HepG2 (cell line): Measurements from ENCODE around the gene SRRM4.

Experiments used
- CREB1 ChIP-seq, 2 experiments: fragments of 450-650 bp in 1 of 2; IDR thresholded peaks; 2 replicates each; pipeline ENCODE4 v1.6.1; 2016 to 2017; ENCODE audit warnings: control low read depth in 1 of 2, mild to moderate bottlenecking in 1 of 2, missing compliant biosample characterization in 1 of 2, missing genetic modification characterization in 1 of 2
- EZH2 ChIP-seq: conservative IDR thresholded peaks from 2 replicates; pipeline ENCODE4 v1.6.1; 2012; ENCODE audit warnings: mild to moderate bottlenecking, low read depth, low read length, moderate library complexity
- HMGXB4 ChIP-seq, 2 experiments: sonication (generic) in 1 of 2; formaldehyde crosslinking in 1 of 2; IDR thresholded peaks; 2 replicates each; pipeline versions ENCODE4 v1.4.0 to v1.6.1; 2018 to 2020; ENCODE audit warnings: missing genetic modification reagents in 2 of 2, borderline replicate concordance in 1 of 2, low read depth in 1 of 2, mild to moderate bottlenecking in 1 of 2, missing biosample characterization in 1 of 2
- KDM6A ChIP-seq: IDR thresholded peaks from 2 replicates; pipeline ENCODE4 v1.6.1; 2016; ENCODE audit warnings: low read depth
- MTF2 ChIP-seq: sonication (generic); formaldehyde crosslinking; IDR thresholded peaks from 2 replicates; pipeline ENCODE4 v1.5.0; 2020; ENCODE audit warnings: missing genetic modification reagents, borderline replicate concordance
- POLR2A ChIP-seq, 2 experiments: IDR thresholded peaks; 2 replicates each; pipeline ENCODE4 v1.6.1; 2011; ENCODE audit warnings: low read depth in 2 of 2, low read length in 2 of 2, mild to moderate bottlenecking in 1 of 2, moderate library complexity in 1 of 2; ENCODE audit not compliant: insufficient read depth in 1 of 2
- POLR2AphosphoS2 ChIP-seq: IDR thresholded peaks from 2 replicates; pipeline ENCODE4 v1.6.1; 2011; ENCODE audit warnings: low read depth, low read length, improper control_type of control experiment
- RBM22 ChIP-seq: fragments of 200-400 bp; formaldehyde crosslinking; optimal IDR thresholded peaks from 2 replicates; pipeline ENCODE3; 2017; ENCODE audit warnings: mild to moderate bottlenecking, low read length, moderate library complexity
- SMAD3 ChIP-seq: sonication (generic); formaldehyde crosslinking; IDR thresholded peaks from 2 replicates; pipeline ENCODE4 v1.4.0; 2020; ENCODE audit warnings: missing genetic modification reagents
- ZFY ChIP-seq: sonication (generic); formaldehyde crosslinking; IDR thresholded peaks from 2 replicates; pipeline ENCODE4 v1.4.0; 2020; ENCODE audit warnings: missing genetic modification reagents

DNA sequence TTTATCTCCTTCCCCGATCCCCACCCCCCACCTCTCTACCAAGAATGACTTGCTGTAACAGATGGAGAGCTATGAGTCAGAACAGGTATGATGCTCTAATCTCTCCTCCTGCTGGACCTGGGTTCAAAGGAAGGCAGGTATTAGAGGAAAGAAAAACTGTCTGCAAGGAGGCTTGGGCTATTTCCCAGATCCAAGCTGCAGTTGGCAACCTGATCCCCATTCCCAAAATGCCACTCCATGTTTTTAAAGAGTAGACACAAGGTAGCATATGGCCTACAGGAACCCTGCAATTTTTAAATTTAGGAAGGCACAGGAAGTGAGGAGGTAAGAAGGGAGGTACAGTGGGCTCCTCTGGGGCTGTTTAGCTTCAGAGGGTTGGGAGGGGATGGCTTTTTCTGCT is 33.0 kb downstream of the SRRM4 start:
- TF ChIP-seq RBM22 (no peak), SMAD3 (no peak), CREB1 (IDR thresholded peaks at IDR 0.05) (no peak), CREB1 (CRISPR knock-in tag; IDR thresholded peaks at IDR 0.05) (no peak), POLR2A (IDR thresholded peaks at IDR 0.05; ENCODE audit: insufficient read depth in 1 of 2, low read depth in 2 of 2, low read length in 2 of 2) (no peak), HMGXB4 (CRISPR knock-in tag; IDR thresholded peaks at IDR 0.05; ENCODE audit: borderline replicate concordance in 1 of 2, low read depth in 1 of 2) (no peak), ZFY (CRISPR knock-in tag) (no peak), EZH2 (no peak), POLR2AphosphoS2 (no peak), MTF2 (no peak), KDM6A (CRISPR knock-in tag) (no peak)
